Measurements from ENCODE around the gene LRRC18.

LRRC18 gene

DNA sequence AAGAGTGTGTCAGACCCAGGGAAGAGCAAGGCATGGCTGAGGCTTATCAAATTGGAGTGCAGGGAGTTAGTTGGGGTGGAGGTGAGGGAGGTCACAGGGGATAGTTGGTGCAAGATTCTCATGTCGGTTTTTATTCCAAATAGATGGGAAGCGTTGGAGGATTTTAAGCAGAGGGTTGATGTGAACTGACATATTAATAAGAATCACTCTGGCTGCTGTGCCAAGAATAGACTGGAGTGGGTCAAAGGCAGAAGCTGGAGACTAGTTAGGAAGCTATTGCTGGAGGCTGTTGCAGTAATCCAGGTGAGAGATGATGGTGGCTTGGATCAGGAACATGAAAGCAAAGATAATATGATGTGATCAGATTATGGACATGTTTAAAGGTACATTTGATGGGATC, 36.5 kb downstream of the LRRC18 start:
- Histone ChIP-seq H4K20me1 (ENCODE audit: insufficient read depth) (no peaks in the 10 kb centered on the region), H2AFZ (ENCODE audit: low read depth) (no peak overlapping the region), H3K9ac (no peak overlapping the region), H3K27me3 (ENCODE audit: insufficient read depth, low read depth) (no peaks in the 10 kb centered on the region), H3K4me3 (IDR thresholded peaks at IDR 0.05; ENCODE audit: insufficient read depth, low read depth, low read length) (no peak overlapping the region), H3K4me2 (no peak overlapping the region), H3K79me2 (ENCODE audit: insufficient read depth, low read depth) (no peaks in the 10 kb centered on the region), H3K27ac (no peak overlapping the region), H3K36me3 (ENCODE audit: insufficient read depth) (no peaks in the 10 kb centered on the region), H3K4me1 (ENCODE audit: low read depth, poor library complexity, severe bottlenecking) (no peaks in the 10 kb centered on the region)
- TF ChIP-seq, protein P1, sequence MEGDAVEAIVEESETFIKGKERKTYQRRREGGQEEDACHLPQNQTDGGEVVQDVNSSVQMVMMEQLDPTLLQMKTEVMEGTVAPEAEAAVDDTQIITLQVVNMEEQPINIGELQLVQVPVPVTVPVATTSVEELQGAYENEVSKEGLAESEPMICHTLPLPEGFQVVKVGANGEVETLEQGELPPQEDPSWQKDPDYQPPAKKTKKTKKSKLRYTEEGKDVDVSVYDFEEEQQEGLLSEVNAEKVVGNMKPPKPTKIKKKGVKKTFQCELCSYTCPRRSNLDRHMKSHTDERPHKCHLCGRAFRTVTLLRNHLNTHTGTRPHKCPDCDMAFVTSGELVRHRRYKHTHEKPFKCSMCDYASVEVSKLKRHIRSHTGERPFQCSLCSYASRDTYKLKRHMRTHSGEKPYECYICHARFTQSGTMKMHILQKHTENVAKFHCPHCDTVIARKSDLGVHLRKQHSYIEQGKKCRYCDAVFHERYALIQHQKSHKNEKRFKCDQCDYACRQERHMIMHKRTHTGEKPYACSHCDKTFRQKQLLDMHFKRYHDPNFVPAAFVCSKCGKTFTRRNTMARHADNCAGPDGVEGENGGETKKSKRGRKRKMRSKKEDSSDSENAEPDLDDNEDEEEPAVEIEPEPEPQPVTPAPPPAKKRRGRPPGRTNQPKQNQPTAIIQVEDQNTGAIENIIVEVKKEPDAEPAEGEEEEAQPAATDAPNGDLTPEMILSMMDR (conservative IDR thresholded peaks at IDR 0.05; ENCODE audit: low read depth, low read length) = no peak

DNA sequence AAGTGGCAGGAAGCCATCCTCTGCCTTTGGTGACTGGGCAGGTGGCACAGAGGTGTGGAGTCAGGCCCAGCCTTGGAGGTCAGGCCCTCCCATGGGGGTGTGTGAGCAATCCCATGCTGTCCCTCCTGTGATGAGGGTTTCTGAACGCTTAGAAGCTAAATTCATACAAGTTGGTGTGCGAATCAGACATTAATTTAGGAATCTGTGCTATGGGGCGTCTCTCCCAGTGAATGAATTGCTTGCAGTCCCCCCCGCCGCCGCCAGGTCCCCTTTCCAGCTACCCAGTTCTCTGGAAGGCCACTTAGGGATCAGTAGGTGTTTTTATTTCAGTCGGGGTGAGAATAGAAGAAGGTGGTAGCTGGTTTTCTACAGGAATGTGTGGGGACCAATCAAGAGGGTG, 37.5 kb downstream of the LRRC18 start:
- H2AFZ ChIP-seq (ENCODE audit: low read depth) = no peak overlapping the region
- no peaks in the 10 kb centered on the region for H4K20me1 ChIP-seq (ENCODE audit: insufficient read depth)
- H3K9ac ChIP-seq = no peak overlapping the region
- H3K36me3 ChIP-seq (ENCODE audit: insufficient read depth) = no peaks in the 10 kb centered on the region
- H3K4me2 ChIP-seq = no peak overlapping the region
- no peaks in the 10 kb centered on the region for H3K27me3 ChIP-seq (ENCODE audit: insufficient read depth, low read depth)
- H3K27ac ChIP-seq = no peak overlapping the region
- no peak overlapping the region for H3K4me3 ChIP-seq (IDR thresholded peaks at IDR 0.05; ENCODE audit: insufficient read depth, low read depth, low read length)
- H3K79me2 ChIP-seq (ENCODE audit: insufficient read depth, low read depth) = no peaks in the 10 kb centered on the region
- TF ChIP-seq, protein P1 (conservative IDR thresholded peaks at IDR 0.05; ENCODE audit: low read depth, low read length) = no peak
- no peaks in the 10 kb centered on the region for H3K4me1 ChIP-seq (ENCODE audit: low read depth, poor library complexity, severe bottlenecking)

DNA sequence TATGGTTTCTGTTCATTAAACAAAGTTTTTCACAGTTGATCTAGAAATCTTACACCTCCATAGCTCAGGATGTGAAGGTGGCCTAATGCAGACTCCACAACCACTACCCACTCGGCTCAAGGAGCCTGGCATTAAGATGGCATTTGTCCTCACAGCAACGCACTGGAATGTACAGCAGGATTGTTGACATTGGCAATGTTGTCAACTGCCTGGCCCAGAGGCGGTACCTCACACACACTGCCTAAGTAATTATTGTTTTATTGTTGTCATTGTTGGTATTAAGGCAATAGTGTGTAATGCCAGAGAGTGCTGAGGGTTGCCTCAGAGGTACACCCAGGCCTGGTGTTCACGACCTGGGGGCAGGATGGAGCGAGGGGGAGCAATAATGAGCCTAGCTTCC, 38.3 kb downstream of the LRRC18 start:
- TF ChIP-seq, protein P1 (conservative IDR thresholded peaks at IDR 0.05; ENCODE audit: low read depth, low read length) = no peak
- H3K27ac ChIP-seq = no peak overlapping the region
- no peaks in the 10 kb centered on the region for H3K36me3 ChIP-seq (ENCODE audit: insufficient read depth)

DNA sequence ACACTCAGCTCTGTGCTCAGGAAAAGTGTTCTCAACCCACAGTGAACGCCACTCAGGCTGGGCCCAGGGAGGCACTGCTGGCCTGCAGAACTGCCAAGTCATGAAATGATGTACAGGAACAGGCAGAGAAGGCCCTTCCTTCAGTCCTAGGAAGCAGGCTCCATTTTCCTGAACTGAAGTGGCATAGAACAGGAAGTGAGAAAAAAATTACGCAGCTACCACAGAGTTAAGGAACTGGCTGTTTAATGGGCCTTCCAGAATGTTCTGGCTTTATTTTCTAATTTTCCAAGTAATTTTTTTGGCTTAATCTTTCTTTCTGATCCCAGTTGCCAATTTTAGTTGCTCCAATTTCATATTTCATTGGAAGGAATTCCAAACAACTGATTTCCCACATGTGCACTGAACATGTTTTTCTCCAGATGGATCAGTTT, 39.3 kb downstream of the LRRC18 start:
- H3K4me1 ChIP-seq (ENCODE audit: low read depth, poor library complexity, severe bottlenecking) = no peaks in the 10 kb centered on the region
- no peak overlapping the region for H3K4me3 ChIP-seq (IDR thresholded peaks at IDR 0.05; ENCODE audit: insufficient read depth, low read depth, low read length)
- TF ChIP-seq, protein P1 (conservative IDR thresholded peaks at IDR 0.05; ENCODE audit: low read depth, low read length) = no peak
- H3K9ac ChIP-seq = no peak overlapping the region
- H3K27ac ChIP-seq = no peak overlapping the region
- no peaks in the 10 kb centered on the region for H3K36me3 ChIP-seq (ENCODE audit: insufficient read depth)
- H3K79me2 ChIP-seq (ENCODE audit: insufficient read depth, low read depth) = no peaks in the 10 kb centered on the region
- no peaks in the 10 kb centered on the region for H3K27me3 ChIP-seq (ENCODE audit: insufficient read depth, low read depth)
- H4K20me1 ChIP-seq (ENCODE audit: insufficient read depth) = no peaks in the 10 kb centered on the region
- no peak overlapping the region for H2AFZ ChIP-seq (ENCODE audit: low read depth)
- no peak overlapping the region for H3K4me2 ChIP-seq

More for the DNA sequence above, 38.3 kb downstream of the LRRC18 start:
- no peaks in the 10 kb centered on the region for H3K27me3 ChIP-seq (ENCODE audit: insufficient read depth, low read depth)
- H2AFZ ChIP-seq (ENCODE audit: low read depth) = no peak overlapping the region
- H3K4me1 ChIP-seq (ENCODE audit: low read depth, poor library complexity, severe bottlenecking) = no peaks in the 10 kb centered on the region
- H4K20me1 ChIP-seq (ENCODE audit: insufficient read depth) = no peaks in the 10 kb centered on the region
- no peak overlapping the region for H3K9ac ChIP-seq
- H3K4me3 ChIP-seq (IDR thresholded peaks at IDR 0.05; ENCODE audit: insufficient read depth, low read depth, low read length) = no peak overlapping the region
- H3K79me2 ChIP-seq (ENCODE audit: insufficient read depth, low read depth) = no peaks in the 10 kb centered on the region
- H3K4me2 ChIP-seq = no peak overlapping the region

Measured in KMS-11 (cell line).